ENCODE results near the gene TM4SF1.

TM4SF1 gene

GRCh38 chr3:149374391-149374790 is 3.1 kb downstream of the TM4SF1 start:
- DNase-seq = no peak

GRCh38 chr3:149373235-149374125 is 4.0 kb downstream of the TM4SF1 start:
- peak; percentile 68 for DNase-seq

GRCh38 chr3:149371723-149372114 is 5.7 kb downstream of the TM4SF1 start:
- no peak for DNase-seq

GRCh38 chr3:149371001-149371722 is 6.3 kb downstream of the TM4SF1 start:
- DNase-seq = peak; percentile 55

- DNase-seq = no peak
Measured at GRCh38 chr3:149369991-149370866, 7.2 kb downstream of the TM4SF1 start.

- no peak for DNase-seq
Measured at GRCh38 chr3:149368674-149369497, 8.6 kb downstream of the TM4SF1 start.

- no peak for DNase-seq
Measured at GRCh38 chr3:149368201-149368673, 9.2 kb downstream of the TM4SF1 start.

GRCh38 chr3:149366941-149367840 is 10.3 kb downstream of the TM4SF1 start:
- DNase-seq = peak; percentile 46

- DNase-seq = no peak
Measured at GRCh38 chr3:149366031-149366430, 11.4 kb downstream of the TM4SF1 start.

- DNase-seq = no peak
Measured at GRCh38 chr3:149364624-149365023, 12.8 kb downstream of the TM4SF1 start.

- peak; percentile 45 for DNase-seq
Measured at GRCh38 chr3:149363053-149363452, 14.4 kb downstream of the TM4SF1 start.

- no peak for DNase-seq
Measured at GRCh38 chr3:149362366-149362765, 15.1 kb downstream of the TM4SF1 start.

- no peak for DNase-seq
Measured at GRCh38 chr3:149356630-149357029, 20.8 kb downstream of the TM4SF1 start.

GRCh38 chr3:149356044-149356592 is 21.3 kb downstream of the TM4SF1 start:
- no peak for DNase-seq

- no peak for DNase-seq
Measured at GRCh38 chr3:149353581-149354184, 23.8 kb downstream of the TM4SF1 start.

GRCh38 chr3:149352556-149352955 is 24.9 kb downstream of the TM4SF1 start:
- peak; percentile 59 for DNase-seq

- DNase-seq = no peak
Measured at GRCh38 chr3:149343951-149344350, 33.5 kb downstream of the TM4SF1 start.

- DNase-seq = peak; percentile 78
Measured at GRCh38 chr3:149342413-149343380, 34.8 kb downstream of the TM4SF1 start.

All from fibroblast of upper back skin (primary cell).